Measurements from ENCODE around the gene U2AF1L4. TPM values are rescaled to one million over a fixed set of nuclear protein-coding genes. Genes with fewer than 3 reads are reported as not detected.
A peak's percentile ranks its signal among the peaks of the same experiment; 100 is the strongest.

The U2AF1L4 gene
- total RNA-seq, 1 experiment from 2014 or later: 37.5 TPM

- Mint-ChIP-seq H3K9me3 (ENCODE audit: unreplicated experiment) (no peaks in the 10 kb centered on the region), H3K4me3 (ENCODE audit: unreplicated experiment) (no peak overlapping the region), H3K4me1 (ENCODE audit: insufficient read depth, unreplicated experiment) (peaks cover 12% of the 10 kb centered on the region), H3K27ac (ENCODE audit: low read depth, unreplicated experiment) (no peak overlapping the region), H3K27me3 (ENCODE audit: insufficient read depth, unreplicated experiment) (no peaks in the 10 kb centered on the region), H3K36me3 (ENCODE audit: insufficient read depth, unreplicated experiment) (peaks cover 14% of the 10 kb centered on the region)
- no peak for TF ChIP-seq CTCF (IDR thresholded peaks at IDR 0.05; ENCODE audit: unreplicated experiment)
- POLR2A ChIA-PET: interaction anchor here (0.9 kb wide), 1 partner anchor 12 kb away, joined by 3 read pairs; no protein-coding TSS in a partner anchor
- no peak for DNase-seq (ENCODE audit: unreplicated experiment)
- CTCF ChIA-PET: interaction anchor here (0.5 to 0.8 kb wide), 4 partner anchors 9 to 249 kb away, joined by 3 to 4 read pairs (median 3); no protein-coding TSS in a partner anchor
- intact Hi-C loops (cut with micrococcal nuclease): no loop called here
- no TSS peak for BruUV-seq (replicated peaks)
Observed at GRCh38 chr19:35751839-35752745, 6.9 kb upstream of the U2AF1L4 start.

- Mint-ChIP-seq H3K4me1 (ENCODE audit: insufficient read depth, unreplicated experiment) (peaks cover 21% of the 10 kb centered on the region), H3K27ac (ENCODE audit: low read depth, unreplicated experiment) (peak overlapping the region; percentile 2), H3K4me3 (ENCODE audit: unreplicated experiment) (peak overlapping the region; percentile 94), H3K27me3 (ENCODE audit: insufficient read depth, unreplicated experiment) (no peaks in the 10 kb centered on the region), H3K36me3 (ENCODE audit: insufficient read depth, unreplicated experiment) (peaks cover 22% of the 10 kb centered on the region), H3K9me3 (ENCODE audit: unreplicated experiment) (no peaks in the 10 kb centered on the region)
- CTCF ChIA-PET: no interaction called here
- intact Hi-C loops (cut with micrococcal nuclease): no loop called here
- no peak for DNase-seq (ENCODE audit: unreplicated experiment)
- BruUV-seq (replicated peaks): no TSS peak
- TF ChIP-seq CTCF (IDR thresholded peaks at IDR 0.05; ENCODE audit: unreplicated experiment): no peak
- POLR2A ChIA-PET: interaction anchor here (2.1 kb wide), 1 partner anchor 10 kb away, joined by 9 read pairs; no protein-coding TSS in a partner anchor
Observed at GRCh38 chr19:35750167-35750566, 4.9 kb upstream of the U2AF1L4 start.

GRCh38 chr19:35748106-35749020 is 3.1 kb upstream of the U2AF1L4 start, which contains the start of gene LIN37:
Gene LIN37 (plus strand): TSS chr19:35748576. CDS start chr19:35748725, 149 bp downstream.
- Mint-ChIP-seq H3K36me3 (ENCODE audit: insufficient read depth, unreplicated experiment) (peaks cover 25% of the 10 kb centered on the region), H3K27ac (ENCODE audit: low read depth, unreplicated experiment) (peak within 1 kb of the TSS; percentile 87), H3K4me1 (ENCODE audit: insufficient read depth, unreplicated experiment) (peaks cover 27% of the 10 kb centered on the region), H3K27me3 (ENCODE audit: insufficient read depth, unreplicated experiment) (no peaks in the 10 kb centered on the region), H3K9me3 (ENCODE audit: unreplicated experiment) (no peaks in the 10 kb centered on the region), H3K4me3 (ENCODE audit: unreplicated experiment) (peak within 1 kb of the TSS; percentile 94)
- intact Hi-C loops (cut with micrococcal nuclease): loop anchor here (1.0 kb wide), 2 partner anchors 9 to 183 kb away; partner anchors contain the start of gene HSPB6
- TSS peak; percentile 46 for BruUV-seq (replicated peaks)
- no peak for TF ChIP-seq CTCF (IDR thresholded peaks at IDR 0.05; ENCODE audit: unreplicated experiment)
- peak; percentile 100 for DNase-seq (ENCODE audit: unreplicated experiment)
- POLR2A ChIA-PET: interaction anchor here (0.6 to 2.1 kb wide), 15 partner anchors 8 to 230 kb away, joined by 3 to 12 read pairs (median 4); partner anchors contain the start of gene PROSER3
- CTCF ChIA-PET: interaction anchor here (0.6 to 1.4 kb wide), 5 partner anchors 12 to 191 kb away, joined by 3 to 5 read pairs (median 5); no protein-coding TSS in a partner anchor

Measured in MCF 10A (cell line).